Chondrocyte (in vitro differentiated cells): ENCODE results near the gene SH3PXD2A. TPM values are rescaled to one million over a fixed set of nuclear protein-coding genes. Genes with fewer than 3 reads are reported as not detected.
"Not testable (repeated sequence)": the region's sequence is repeated elsewhere in the genome, so short reads cannot be mapped to it uniquely, and the experiment has no call there.

Experiments
- DNase-seq: peaks from one replicate; pipeline ENCODE4 v3.0.0; 2021; ENCODE audit warnings: mixed read lengths, low spot score
- H3K27ac Mint-ChIP-seq: one replicate; pipeline ENCODE4 v1.8.0; 2021; ENCODE audit warnings: mild to moderate bottlenecking, moderate library complexity, mixed read lengths; ENCODE audit not compliant: unreplicated experiment
- H3K27me3 Mint-ChIP-seq: 2 replicates; pipeline ENCODE4 v1.8.0; 2021; ENCODE audit warnings: low read depth, mixed read lengths
- H3K36me3 Mint-ChIP-seq: 2 replicates; pipeline ENCODE4 v1.8.0; 2021; ENCODE audit warnings: low read depth, mixed read lengths
- H3K4me1 Mint-ChIP-seq: 2 replicates; pipeline ENCODE4 v1.8.0; 2021; ENCODE audit warnings: low read depth, mild to moderate bottlenecking, mixed read lengths
- H3K4me3 Mint-ChIP-seq: one replicate; pipeline ENCODE4 v1.8.0; 2021; ENCODE audit warnings: mild to moderate bottlenecking, moderate library complexity, mixed read lengths; ENCODE audit not compliant: unreplicated experiment
- H3K9me3 Mint-ChIP-seq: 2 replicates; pipeline ENCODE4 v1.8.0; 2021; ENCODE audit warnings: low read depth, mixed read lengths
- total RNA-seq: library from RNA; stranded (reverse); gene quantifications from 3 replicates; pipeline ENCODE4 v1.2.1, GENCODE V29; 2021
- TF ChIP-seq, protein P1 (sequence below): fragments of 200-600 bp; sonication (generic); IDR thresholded peaks from 2 replicates; pipeline ENCODE4 v1.5.0; 2021; ENCODE audit warnings: antibody characterized with exemption, mild to moderate bottlenecking, moderate library complexity

Gene SH3PXD2A
- total RNA-seq, 1 donor from 2014 or later: 46.0 TPM

DNA sequence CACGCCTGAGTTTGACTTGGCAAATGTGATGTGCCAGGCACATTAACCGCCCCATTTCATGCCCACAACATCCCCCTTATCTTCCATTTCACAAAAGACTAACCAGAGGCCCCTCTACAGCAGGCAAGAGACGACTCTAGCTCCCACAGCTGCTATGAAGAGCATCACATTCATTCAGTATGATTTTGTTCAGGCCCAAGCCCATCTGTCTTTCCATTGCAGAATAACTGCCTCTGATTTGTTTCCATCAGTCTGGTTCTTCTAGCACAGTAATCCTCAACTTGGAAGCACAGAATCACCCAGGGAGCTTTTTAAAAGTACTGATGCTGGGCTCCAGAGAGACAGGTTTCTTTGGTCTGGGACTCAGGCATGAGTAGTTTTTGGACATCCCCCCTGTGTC, 192.1 kb downstream of the SH3PXD2A start:
- DNase-seq: no peak
- TF ChIP-seq, protein P1, sequence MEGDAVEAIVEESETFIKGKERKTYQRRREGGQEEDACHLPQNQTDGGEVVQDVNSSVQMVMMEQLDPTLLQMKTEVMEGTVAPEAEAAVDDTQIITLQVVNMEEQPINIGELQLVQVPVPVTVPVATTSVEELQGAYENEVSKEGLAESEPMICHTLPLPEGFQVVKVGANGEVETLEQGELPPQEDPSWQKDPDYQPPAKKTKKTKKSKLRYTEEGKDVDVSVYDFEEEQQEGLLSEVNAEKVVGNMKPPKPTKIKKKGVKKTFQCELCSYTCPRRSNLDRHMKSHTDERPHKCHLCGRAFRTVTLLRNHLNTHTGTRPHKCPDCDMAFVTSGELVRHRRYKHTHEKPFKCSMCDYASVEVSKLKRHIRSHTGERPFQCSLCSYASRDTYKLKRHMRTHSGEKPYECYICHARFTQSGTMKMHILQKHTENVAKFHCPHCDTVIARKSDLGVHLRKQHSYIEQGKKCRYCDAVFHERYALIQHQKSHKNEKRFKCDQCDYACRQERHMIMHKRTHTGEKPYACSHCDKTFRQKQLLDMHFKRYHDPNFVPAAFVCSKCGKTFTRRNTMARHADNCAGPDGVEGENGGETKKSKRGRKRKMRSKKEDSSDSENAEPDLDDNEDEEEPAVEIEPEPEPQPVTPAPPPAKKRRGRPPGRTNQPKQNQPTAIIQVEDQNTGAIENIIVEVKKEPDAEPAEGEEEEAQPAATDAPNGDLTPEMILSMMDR: no peak
- H3K27ac Mint-ChIP-seq: no peak overlapping the region
- peaks cover 4% of the 10 kb centered on the region for H3K36me3 Mint-ChIP-seq
- no peaks in the 10 kb centered on the region for H3K9me3 Mint-ChIP-seq
- no peaks in the 10 kb centered on the region for H3K27me3 Mint-ChIP-seq
- peaks cover 41% of the 10 kb centered on the region for H3K4me1 Mint-ChIP-seq
- no peak overlapping the region for H3K4me3 Mint-ChIP-seq

DNA sequence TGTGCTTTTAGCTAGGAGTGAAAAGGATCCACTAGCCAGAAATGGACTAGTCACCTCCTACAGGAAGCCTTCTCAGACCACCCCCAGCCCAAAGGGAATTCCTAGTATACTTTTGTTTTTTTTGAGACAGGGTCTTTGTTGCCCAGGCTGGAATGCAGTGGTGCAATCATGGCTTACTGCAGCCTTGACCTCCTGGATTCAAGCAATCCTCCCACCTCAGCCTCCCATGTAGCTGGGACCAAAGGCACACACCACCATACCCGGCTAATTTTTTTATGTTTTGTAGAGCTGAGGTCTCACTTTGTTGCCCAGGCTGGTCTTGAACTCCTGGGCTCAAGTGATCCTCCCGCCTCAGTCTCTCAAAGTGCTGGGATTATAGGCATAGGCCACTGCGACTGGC, 192.7 kb downstream of the SH3PXD2A start:
- peaks cover 39% of the 10 kb centered on the region for H3K4me1 Mint-ChIP-seq
- H3K9me3 Mint-ChIP-seq, H3K4me3 Mint-ChIP-seq, DNase-seq, H3K27ac Mint-ChIP-seq, H3K36me3 Mint-ChIP-seq, H3K27me3 Mint-ChIP-seq: not testable (repeated sequence)

GRCh38 chr10:103661198-103661950, 194.0 kb downstream of the SH3PXD2A start:
- no peak for DNase-seq
- H3K27me3 Mint-ChIP-seq: no peaks in the 10 kb centered on the region
- H3K36me3 Mint-ChIP-seq: peaks cover 14% of the 10 kb centered on the region
- H3K4me3 Mint-ChIP-seq: peak overlapping the region; percentile 81
- H3K9me3 Mint-ChIP-seq: peaks cover 4% of the 10 kb centered on the region
- TF ChIP-seq, protein P1: peak; percentile 45
- H3K4me1 Mint-ChIP-seq: peaks cover 39% of the 10 kb centered on the region
- peak overlapping the region; percentile 95 for H3K27ac Mint-ChIP-seq

DNA sequence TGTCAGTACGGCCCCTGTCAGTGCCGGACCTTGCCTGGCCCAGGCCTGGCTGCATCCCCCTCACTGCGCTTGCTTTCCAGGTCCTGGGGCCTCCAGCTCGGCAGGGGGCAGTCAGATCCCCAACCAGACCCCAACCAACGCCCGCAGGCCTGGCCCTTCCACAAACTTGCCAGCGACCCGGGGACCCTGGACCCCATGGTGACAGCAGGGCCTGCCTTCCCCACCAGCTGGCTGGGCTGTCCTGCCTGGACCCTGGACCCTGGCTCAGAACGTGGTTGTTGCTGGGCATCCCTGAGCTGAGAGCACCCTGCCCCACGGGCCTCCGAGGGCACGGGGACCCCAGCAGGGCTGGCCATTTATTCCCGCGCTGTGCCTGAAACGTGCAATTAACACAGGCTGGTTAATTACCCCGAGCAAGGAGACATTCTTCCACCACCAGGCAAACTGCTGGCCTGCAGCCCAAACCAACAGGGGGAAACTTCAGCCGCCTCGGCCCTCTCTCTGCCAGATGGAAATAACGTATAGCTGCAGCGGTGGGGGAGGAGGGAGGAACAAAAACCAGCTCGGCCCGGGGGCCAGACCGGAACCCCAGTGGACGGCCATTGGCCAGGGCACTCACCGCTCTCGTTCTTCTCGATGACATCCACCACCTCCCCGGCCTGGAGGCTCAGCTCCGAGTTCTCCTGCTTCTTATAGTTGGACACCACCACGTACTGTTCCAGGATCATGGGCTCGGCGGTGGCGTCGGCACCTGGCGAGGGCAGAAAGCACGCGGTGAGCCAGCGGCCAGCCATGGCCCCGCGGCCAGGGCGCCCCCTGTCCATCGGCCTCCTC, 194.8 kb downstream of the SH3PXD2A start:
- peak overlapping the region; percentile 81 for H3K4me3 Mint-ChIP-seq
- peaks cover 16% of the 10 kb centered on the region for H3K36me3 Mint-ChIP-seq
- peaks cover 34% of the 10 kb centered on the region for H3K4me1 Mint-ChIP-seq
- TF ChIP-seq, protein P1: peak; percentile 37
- H3K27me3 Mint-ChIP-seq: no peaks in the 10 kb centered on the region
- no peak for DNase-seq
- H3K9me3 Mint-ChIP-seq: peaks cover 4% of the 10 kb centered on the region
- H3K27ac Mint-ChIP-seq: peak overlapping the region; percentile 95

DNA sequence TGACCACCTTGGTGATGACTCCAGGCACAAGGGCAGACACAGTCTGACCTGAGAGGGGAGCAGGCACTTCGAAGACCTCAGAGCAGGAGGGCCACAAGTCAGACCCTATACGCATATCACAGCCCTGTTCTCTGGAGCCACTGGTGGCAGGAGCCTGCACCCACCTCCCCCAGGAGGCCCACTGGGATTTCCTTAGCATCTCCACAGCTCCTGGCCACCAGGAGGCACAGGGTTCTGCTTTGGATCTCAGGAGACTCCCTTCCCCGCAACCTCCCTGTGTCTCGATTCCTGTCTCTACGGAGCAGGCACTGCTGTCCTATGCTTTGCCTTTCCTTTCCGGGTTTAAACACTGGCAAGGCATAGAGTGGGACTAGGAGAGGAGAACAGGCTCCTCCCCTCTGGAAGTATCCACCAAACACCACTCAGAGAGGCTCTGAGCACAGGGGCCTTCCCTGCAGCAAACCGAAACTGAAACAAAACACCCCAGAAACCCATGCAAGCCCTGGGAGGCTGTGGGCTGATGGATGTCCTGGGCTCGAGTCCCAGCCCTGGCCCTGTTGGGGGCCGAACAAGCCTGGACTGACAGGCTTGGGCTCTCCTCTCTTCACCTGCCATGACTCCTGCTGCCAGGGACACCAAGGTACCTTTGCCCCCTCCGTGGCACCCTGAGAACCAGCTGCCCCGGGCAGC, 195.6 kb downstream of the SH3PXD2A start:
- Mint-ChIP-seq H3K4me1 (peaks cover 34% of the 10 kb centered on the region), H3K9me3 (peaks cover 4% of the 10 kb centered on the region), H3K27ac (peak overlapping the region; percentile 95), H3K27me3 (no peaks in the 10 kb centered on the region), H3K4me3 (peak overlapping the region; percentile 81), H3K36me3 (peaks cover 17% of the 10 kb centered on the region)
- TF ChIP-seq, protein P1: peak; percentile 32
- DNase-seq: no peak
